Pancreas (tissue), 10 donors: ENCODE results near the gene PRKCA. TPM values are rescaled to one million over a fixed set of nuclear protein-coding genes. Genes with fewer than 3 reads are reported as not detected.
"Not testable (repeated sequence)": the region's sequence is repeated elsewhere in the genome, so short reads cannot be mapped to it uniquely, and the experiment has no call there.

Experiments used
- ATAC-seq, 4 donors: fragments of 200-7000 bp; cut with Tn5 transposase; one replicate each; pipeline versions ENCODE4 v1.8.0 to v1.9.1; 2020; ENCODE audit warnings: mild to moderate bottlenecking in 4 of 4, moderate library complexity in 4 of 4
- DNase-seq, 6 donors: peaks; one replicate each; pipeline ENCODE4 v3.0.0-alpha.2; 2020
- FAIRE-seq: peaks from 2 replicates; lab custom pipeline; 2012; peaks lifted over from hg19 to GRCh38; lab: Jason Lieb, UNC
- H3K27ac ChIP-seq, 4 donors: fragments of 200-600 bp; sonication (generic); 1 replicate in 3 of 4; 2 replicates in 1 of 4; pipeline versions ENCODE4 v1.5.0 to v1.8.0; 2020
- H3K27me3 ChIP-seq, 4 donors: fragments of 200-600 bp; one replicate each; pipeline ENCODE4 v1.8.0; 2021
- H3K36me3 ChIP-seq, 3 donors: fragments of 200-600 bp; sonication (generic) in 1 of 3; one replicate each; pipeline versions ENCODE4 v1.5.0 to v1.8.0; 2020 to 2021
- H3K4me1 ChIP-seq, 3 donors: fragments of 200-600 bp; one replicate each; pipeline ENCODE4 v1.8.0; 2021
- H3K4me3 ChIP-seq, 4 donors: fragments of 200-600 bp; sonication (generic) in 2 of 4; one replicate each; pipeline versions ENCODE4 v1.5.0 to v1.8.0; 2020 to 2021
- H3K9me3 ChIP-seq, 4 donors: fragments of 200-600 bp; one replicate each; pipeline ENCODE4 v1.8.0; 2021
- WGBS, 2 donors: extraction: QIAGEN DNeasy Blood & Tissue Kit; methylation state at CpG; one replicate each; pipeline ENCODE4 v1.1.7; 2013; 5-methylcytosine and 5-hydroxymethylcytosine counted together
- intact Hi-C, 3 donors: fragments of 100-400 bp; cut with DNase I; formaldehyde crosslinking; loops; one replicate each; pipeline versions ENCODE4 v1.11.1 to v1.14.2; 2022
- polyA plus RNA-seq, 2 donors: library from polyadenylated mRNA; stranded (reverse); fragments of 200-250 nt; gene quantifications; one replicate each; pipeline ENCODE4 v1.2.3, GENCODE V29; 2013
- total RNA-seq, 6 donors: library from RNA; stranded (reverse); fragmentation: NEBNext Ultra II Directional in 4 of 6; extraction: Animal tissue kit (Norgen Biotek cat#: 25700) in 4 of 6; gene quantifications; one replicate each; pipeline versions ENCODE4 v1.2.1 to v1.2.4, GENCODE V29; 2021 to 2023
- TF ChIP-seq, protein P1 (sequence below), 4 donors: fragments of 200-600 bp; sonication (generic) in 3 of 4; IDR thresholded peaks; one replicate each; pipeline versions ENCODE4 v1.5.0 to v1.8.0; 2021; ENCODE audit warnings: antibody characterized with exemption in 4 of 4
- donor health status: healthy with polysubstance abuse.
- donor health status: DM: no; HTN: no; CAD: no; lungs with moderate emphysema.
- donor health status: DM: no; HTN: no; CAD: no.
- donor health status: control.
- donor health status: control.
- donor health status: Bipolar disorder and iron deficiency.
- donor health status: DM: yes; HTN: yes; CAD: no.
- donor health status: DM: no; HTN: no; CAD: no.
- donor health status: DM: no; HTN: no; CAD: no.
- donor health status: DM: yes; HTN: yes; CAD: no.

Gene PRKCA
- total and polyA plus RNA-seq, 8 donors, result 3.5 to 22.3 (median 10.2) TPM

- WGBS, 2 donors, result 93% methylated on average over 4 of the region's 4 CpGs
- TF ChIP-seq, protein P1, sequence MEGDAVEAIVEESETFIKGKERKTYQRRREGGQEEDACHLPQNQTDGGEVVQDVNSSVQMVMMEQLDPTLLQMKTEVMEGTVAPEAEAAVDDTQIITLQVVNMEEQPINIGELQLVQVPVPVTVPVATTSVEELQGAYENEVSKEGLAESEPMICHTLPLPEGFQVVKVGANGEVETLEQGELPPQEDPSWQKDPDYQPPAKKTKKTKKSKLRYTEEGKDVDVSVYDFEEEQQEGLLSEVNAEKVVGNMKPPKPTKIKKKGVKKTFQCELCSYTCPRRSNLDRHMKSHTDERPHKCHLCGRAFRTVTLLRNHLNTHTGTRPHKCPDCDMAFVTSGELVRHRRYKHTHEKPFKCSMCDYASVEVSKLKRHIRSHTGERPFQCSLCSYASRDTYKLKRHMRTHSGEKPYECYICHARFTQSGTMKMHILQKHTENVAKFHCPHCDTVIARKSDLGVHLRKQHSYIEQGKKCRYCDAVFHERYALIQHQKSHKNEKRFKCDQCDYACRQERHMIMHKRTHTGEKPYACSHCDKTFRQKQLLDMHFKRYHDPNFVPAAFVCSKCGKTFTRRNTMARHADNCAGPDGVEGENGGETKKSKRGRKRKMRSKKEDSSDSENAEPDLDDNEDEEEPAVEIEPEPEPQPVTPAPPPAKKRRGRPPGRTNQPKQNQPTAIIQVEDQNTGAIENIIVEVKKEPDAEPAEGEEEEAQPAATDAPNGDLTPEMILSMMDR (IDR thresholded peaks at IDR 0.05), result no peak
- Histone ChIP-seq H3K27me3 (no peaks in the 10 kb centered on the region), H3K9me3 (no peaks in the 10 kb centered on the region), H3K36me3 (no peaks in the 10 kb centered on the region), H3K4me3 (no peak overlapping the region), H3K4me1 (peaks cover 29 to 40% (median 34%) of the 10 kb centered on the region in 3 donors), H3K27ac (no peak overlapping the region)
- DNase-seq (no peak), FAIRE-seq (no peak), ATAC-seq (no peak)
- intact Hi-C loops, result no loop called here
Measured at GRCh38 chr17:66344473-66344872, 42.1 kb downstream of the PRKCA start.

DNA sequence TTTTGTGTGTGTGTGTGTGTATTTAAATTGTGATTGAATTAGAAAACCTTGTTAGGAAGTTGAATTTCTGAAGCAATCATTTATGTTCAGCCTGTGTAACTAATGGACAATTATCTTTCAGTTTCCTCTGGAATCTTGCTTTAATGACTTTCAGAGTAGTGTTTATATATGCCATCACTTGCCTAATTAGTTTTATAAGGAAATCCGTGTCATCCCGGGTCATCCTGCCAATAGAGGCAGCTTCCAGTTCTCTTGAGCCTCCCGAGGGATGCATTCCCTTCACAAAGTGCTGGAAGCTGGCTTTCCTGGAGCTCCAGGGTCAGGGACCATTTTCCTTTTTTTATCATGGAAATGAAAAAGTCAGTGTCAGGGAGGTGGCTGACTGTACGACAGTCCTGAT is 42.9 kb downstream of the PRKCA start:
- H3K27me3 ChIP-seq, result no peaks in the 10 kb centered on the region
- intact Hi-C loops, result no loop called here
- no peak overlapping the region for H3K27ac ChIP-seq
- FAIRE-seq, result no peak
- H3K4me1 ChIP-seq, result peaks cover 24 to 32% (median 29%) of the 10 kb centered on the region in 3 donors
- H3K9me3 ChIP-seq, result no peaks in the 10 kb centered on the region
- H3K36me3 ChIP-seq, result no peaks in the 10 kb centered on the region
- no peak for DNase-seq
- TF ChIP-seq, protein P1 (IDR thresholded peaks at IDR 0.05), result no peak
- whole genome bisulfite sequencing, 2 donors, result 50 to 64% methylated on average over 4 of the region's 4 CpGs
- ATAC-seq, result no peak
- no peak overlapping the region for H3K4me3 ChIP-seq

- FAIRE-seq, intact Hi-C loops, H3K4me3 ChIP-seq, H3K27ac ChIP-seq, H3K9me3 ChIP-seq, H3K36me3 ChIP-seq, H3K27me3 ChIP-seq, ATAC-seq, DNase-seq: not testable (repeated sequence)
- peaks cover 15 to 26% (median 22%) of the 10 kb centered on the region in 3 donors for H3K4me1 ChIP-seq
- WGBS, 2 donors, result 83 to 88% methylated on average over 12 of the region's 12 CpGs
Measured at GRCh38 chr17:66345949-66346638, 43.7 kb downstream of the PRKCA start.

DNA sequence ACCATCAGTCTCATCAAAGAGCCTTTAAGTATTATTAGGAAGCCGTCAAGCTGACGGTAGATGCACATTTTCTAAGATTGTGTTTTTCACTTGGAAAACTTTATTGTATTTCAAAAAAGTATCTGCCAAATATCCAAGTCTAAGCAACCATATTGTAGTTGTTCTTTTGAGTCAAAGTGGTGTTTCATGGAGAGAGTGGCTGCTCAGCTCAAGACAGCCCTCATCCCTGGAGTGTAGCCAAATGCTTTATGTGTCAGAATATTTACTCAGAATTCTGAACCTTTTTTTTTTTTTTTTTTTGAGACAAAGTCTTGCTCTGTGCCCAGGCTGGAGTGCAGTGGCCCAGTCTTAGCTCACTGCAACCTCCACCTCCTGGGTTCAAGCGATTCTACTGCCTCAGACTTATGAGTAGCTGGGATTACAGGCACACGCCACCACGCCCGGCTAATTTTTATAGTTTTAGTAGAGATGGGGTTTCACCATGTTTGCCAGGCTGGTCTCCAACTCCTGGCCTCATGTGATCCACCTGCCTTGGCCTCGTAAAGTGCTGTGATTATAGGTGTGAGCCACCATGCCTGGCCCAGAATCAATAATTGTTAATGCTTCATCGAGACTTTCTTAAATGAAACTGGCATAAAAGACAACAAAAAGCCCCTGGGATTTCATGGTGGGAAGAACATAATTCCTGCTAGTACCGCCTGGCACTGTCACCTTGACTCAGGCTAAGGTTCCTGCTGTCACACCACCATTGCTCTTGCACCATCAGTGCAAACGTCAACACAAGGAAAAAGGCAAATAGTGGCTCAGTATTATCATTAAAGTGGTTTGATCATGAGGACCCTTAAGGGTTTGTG is 45.5 kb downstream of the PRKCA start:
- no peak for DNase-seq
- Histone ChIP-seq H3K4me1 (peaks cover 13 to 18% (median 14%) of the 10 kb centered on the region in 3 donors), H3K4me3 (no peak overlapping the region), H3K27ac (peak overlapping the region in 1 of 4 donors; percentile 12), H3K36me3 (no peaks in the 10 kb centered on the region), H3K9me3 (no peaks in the 10 kb centered on the region), H3K27me3 (no peaks in the 10 kb centered on the region)
- intact Hi-C loops, result no loop called here
- TF ChIP-seq, protein P1 (IDR thresholded peaks at IDR 0.05), result no peak
- ATAC-seq, result peak in 2 of 4 donors; percentile 15 to 18
- WGBS, 2 donors, result 68 to 70% methylated on average over 10 of the region's 10 CpGs
- FAIRE-seq, result no peak

DNA sequence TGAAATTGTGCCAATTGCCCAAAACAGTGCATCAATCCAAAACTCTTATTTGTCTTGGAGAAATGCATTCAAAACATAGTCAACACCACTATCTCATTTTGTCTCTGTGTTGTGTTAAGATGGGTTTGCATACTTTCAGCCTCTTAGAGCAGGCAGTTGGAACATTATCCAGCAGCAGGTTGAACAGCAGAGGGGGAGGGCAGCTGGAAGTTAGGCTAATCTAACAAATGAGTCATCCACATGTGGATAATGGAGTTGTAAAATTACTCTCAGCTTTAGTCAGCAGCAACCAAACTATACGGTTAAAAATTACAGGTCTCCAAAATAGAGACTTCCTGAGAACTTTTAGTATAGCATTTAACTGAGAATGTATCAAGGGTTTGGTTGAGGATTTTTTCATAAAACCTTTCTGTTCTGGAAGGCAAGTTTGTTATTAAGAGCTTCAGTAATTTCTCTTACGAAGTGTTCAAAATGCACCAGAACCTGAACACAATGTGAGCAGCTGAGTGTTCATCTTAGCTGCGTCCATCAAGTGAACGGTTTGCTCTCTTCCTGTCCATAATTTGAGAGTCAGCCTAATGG is 46.3 kb downstream of the PRKCA start:
- TF ChIP-seq, protein P1 (IDR thresholded peaks at IDR 0.05), result no peak
- intact Hi-C loops, result no loop called here
- Histone ChIP-seq H3K4me1 (peaks cover 13 to 18% (median 14%) of the 10 kb centered on the region in 3 donors), H3K4me3 (no peak overlapping the region), H3K27me3 (no peaks in the 10 kb centered on the region), H3K36me3 (no peaks in the 10 kb centered on the region), H3K9me3 (no peaks in the 10 kb centered on the region), H3K27ac (peak overlapping the region in 2 of 4 donors; percentile 38 to 42)
- ATAC-seq, result peak; percentile 84 to 90 (median 86)
- no peak for FAIRE-seq
- peak in 3 of 6 donors; percentile 40 to 46 (median 45) for DNase-seq
- 59 to 60% methylated on average over 4 of the region's 4 CpGs for WGBS, 2 donors
